ENCODE measurements around the gene KIAA1217.

The KIAA1217 gene

GRCh38 chr10:24397662-24398061 lies 188.7 kb downstream of the KIAA1217 start:
- Histone ChIP-seq H3K9ac (ENCODE audit: low read length) (no peak overlapping the region), H3K4me3 (ENCODE audit: low read depth in 1 of 2, low read length in 2 of 2) (no peak overlapping the region), H3K4me1 (ENCODE audit: insufficient read depth, low read length) (no peaks in the 10 kb centered on the region), H3K27ac (ENCODE audit: low read depth, low read length) (no peak overlapping the region), H3K36me3 (ENCODE audit: insufficient read depth, low read length) (no peaks in the 10 kb centered on the region), H3K9me3 (ENCODE audit: low read length) (no peaks in the 10 kb centered on the region), H3K27me3 (ENCODE audit: control insufficient read depth in 1 of 2, insufficient read depth in 2 of 2, low read length in 2 of 2) (no peaks in the 10 kb centered on the region)

- Histone ChIP-seq H3K9ac (ENCODE audit: low read length) (no peak overlapping the region), H3K4me1 (ENCODE audit: insufficient read depth, low read length) (no peaks in the 10 kb centered on the region), H3K27ac (ENCODE audit: low read depth, low read length) (no peak overlapping the region), H3K9me3 (ENCODE audit: low read length) (no peaks in the 10 kb centered on the region), H3K27me3 (ENCODE audit: control insufficient read depth in 1 of 2, insufficient read depth in 2 of 2, low read length in 2 of 2) (no peaks in the 10 kb centered on the region), H3K4me3 (ENCODE audit: low read depth in 1 of 2, low read length in 2 of 2) (no peak overlapping the region), H3K36me3 (ENCODE audit: insufficient read depth, low read length) (no peaks in the 10 kb centered on the region)
These were observed 195.6 kb downstream of the KIAA1217 start for GRCh38 chr10:24404567-24404966.

DNA sequence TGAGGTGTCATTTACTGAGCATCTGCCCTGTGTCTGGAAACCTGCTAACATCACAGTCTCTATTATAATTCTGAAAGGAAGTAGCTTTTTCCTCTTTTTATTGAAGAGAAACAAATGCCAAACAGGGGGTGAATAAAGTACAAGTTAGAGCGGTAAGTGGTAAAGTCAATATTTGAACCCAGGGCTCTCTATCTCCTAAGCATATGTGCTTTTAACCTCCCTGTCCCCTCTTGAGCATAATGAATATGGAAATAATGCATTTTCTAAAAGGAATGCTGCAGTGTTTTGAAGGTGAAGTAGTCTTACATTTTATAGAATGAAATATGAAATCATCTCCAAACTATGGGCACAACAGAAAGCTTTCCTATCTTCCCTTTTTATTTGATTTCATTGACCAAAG lies 196.7 kb downstream of the KIAA1217 start:
- no peaks in the 10 kb centered on the region for H3K4me1 ChIP-seq (ENCODE audit: insufficient read depth, low read length)
- no peaks in the 10 kb centered on the region for H3K36me3 ChIP-seq (ENCODE audit: insufficient read depth, low read length)
- no peaks in the 10 kb centered on the region for H3K27me3 ChIP-seq (ENCODE audit: control insufficient read depth in 1 of 2, insufficient read depth in 2 of 2, low read length in 2 of 2)
- H3K9ac ChIP-seq (ENCODE audit: low read length), result no peak overlapping the region
- no peak overlapping the region for H3K27ac ChIP-seq (ENCODE audit: low read depth, low read length)
- no peaks in the 10 kb centered on the region for H3K9me3 ChIP-seq (ENCODE audit: low read length)
- no peak overlapping the region for H3K4me3 ChIP-seq (ENCODE audit: low read depth in 1 of 2, low read length in 2 of 2)

GRCh38 chr10:24406809-24407483 lies 198.0 kb downstream of the KIAA1217 start:
- Histone ChIP-seq H3K4me1 (ENCODE audit: insufficient read depth, low read length) (no peaks in the 10 kb centered on the region), H3K27ac (ENCODE audit: low read depth, low read length) (no peak overlapping the region), H3K9me3 (ENCODE audit: low read length) (no peaks in the 10 kb centered on the region), H3K9ac (ENCODE audit: low read length) (no peak overlapping the region), H3K36me3 (ENCODE audit: insufficient read depth, low read length) (no peaks in the 10 kb centered on the region), H3K4me3 (ENCODE audit: low read depth in 1 of 2, low read length in 2 of 2) (no peak overlapping the region), H3K27me3 (ENCODE audit: control insufficient read depth in 1 of 2, insufficient read depth in 2 of 2, low read length in 2 of 2) (no peaks in the 10 kb centered on the region)

- no peaks in the 10 kb centered on the region for H3K4me1 ChIP-seq (ENCODE audit: insufficient read depth, low read length)
These were observed 199.0 kb downstream of the KIAA1217 start for GRCh38 chr10:24407928-24408327.

DNA sequence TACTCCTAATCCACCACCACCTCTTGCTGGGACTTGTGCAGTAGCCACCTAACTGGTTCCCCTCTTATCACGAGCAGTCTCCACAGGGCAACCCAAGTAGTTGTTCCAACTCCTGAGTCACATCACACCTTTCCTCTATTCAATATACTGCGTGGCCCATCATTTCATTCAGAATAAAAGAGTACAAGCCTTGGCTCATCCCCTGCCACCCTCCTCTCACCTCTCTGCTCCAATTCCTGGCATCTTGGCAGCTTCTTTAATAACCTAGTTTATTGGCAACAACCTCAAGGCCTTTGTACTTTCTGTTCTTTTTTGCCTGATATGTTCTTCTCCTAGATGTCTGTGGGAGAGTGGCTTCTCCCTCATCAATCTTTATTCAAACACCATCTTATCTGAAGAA lies 199.4 kb downstream of the KIAA1217 start:
- Histone ChIP-seq H3K9me3 (ENCODE audit: low read length) (no peaks in the 10 kb centered on the region), H3K4me3 (ENCODE audit: low read depth in 1 of 2, low read length in 2 of 2) (no peak overlapping the region), H3K27me3 (ENCODE audit: control insufficient read depth in 1 of 2, insufficient read depth in 2 of 2, low read length in 2 of 2) (no peaks in the 10 kb centered on the region), H3K9ac (ENCODE audit: low read length) (no peak overlapping the region), H3K36me3 (ENCODE audit: insufficient read depth, low read length) (no peaks in the 10 kb centered on the region), H3K4me1 (ENCODE audit: insufficient read depth, low read length) (no peaks in the 10 kb centered on the region), H3K27ac (ENCODE audit: low read depth, low read length) (no peak overlapping the region)

More at GRCh38 chr10:24407928-24408327, 199.0 kb downstream of the KIAA1217 start:
- H3K27ac ChIP-seq (ENCODE audit: low read depth, low read length), result no peak overlapping the region
- no peak overlapping the region for H3K4me3 ChIP-seq (ENCODE audit: low read depth in 1 of 2, low read length in 2 of 2)
- H3K27me3 ChIP-seq (ENCODE audit: control insufficient read depth in 1 of 2, insufficient read depth in 2 of 2, low read length in 2 of 2), result no peaks in the 10 kb centered on the region
- no peak overlapping the region for H3K9ac ChIP-seq (ENCODE audit: low read length)
- no peaks in the 10 kb centered on the region for H3K36me3 ChIP-seq (ENCODE audit: insufficient read depth, low read length)
- no peaks in the 10 kb centered on the region for H3K9me3 ChIP-seq (ENCODE audit: low read length)

DNA sequence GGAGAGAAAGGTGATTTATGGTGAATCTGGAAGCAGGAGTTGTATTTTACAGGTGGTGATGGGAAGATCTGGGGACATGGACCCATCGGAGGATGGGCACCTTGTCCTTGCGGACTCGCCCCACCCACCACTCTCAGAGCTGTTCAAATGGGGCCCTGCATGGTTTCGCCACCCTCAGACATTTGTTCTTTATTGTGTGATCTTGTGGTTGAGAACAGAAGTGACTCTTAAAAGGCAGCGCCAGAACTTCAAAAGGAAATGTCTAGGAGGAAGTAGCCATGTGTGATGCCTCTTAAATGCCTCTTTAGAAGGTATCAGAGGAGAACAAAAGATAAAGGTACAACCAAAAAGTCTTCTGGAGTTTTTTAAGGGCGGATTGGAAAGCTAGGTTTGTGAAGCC lies 205.7 kb downstream of the KIAA1217 start:
- Histone ChIP-seq H3K9me3 (ENCODE audit: low read length) (no peaks in the 10 kb centered on the region), H3K4me1 (ENCODE audit: insufficient read depth, low read length) (no peaks in the 10 kb centered on the region), H3K9ac (ENCODE audit: low read length) (no peak overlapping the region), H3K27me3 (ENCODE audit: control insufficient read depth in 1 of 2, insufficient read depth in 2 of 2, low read length in 2 of 2) (no peaks in the 10 kb centered on the region), H3K4me3 (ENCODE audit: low read depth in 1 of 2, low read length in 2 of 2) (no peak overlapping the region), H3K27ac (ENCODE audit: low read depth, low read length) (no peak overlapping the region), H3K36me3 (ENCODE audit: insufficient read depth, low read length) (no peaks in the 10 kb centered on the region)

DNA sequence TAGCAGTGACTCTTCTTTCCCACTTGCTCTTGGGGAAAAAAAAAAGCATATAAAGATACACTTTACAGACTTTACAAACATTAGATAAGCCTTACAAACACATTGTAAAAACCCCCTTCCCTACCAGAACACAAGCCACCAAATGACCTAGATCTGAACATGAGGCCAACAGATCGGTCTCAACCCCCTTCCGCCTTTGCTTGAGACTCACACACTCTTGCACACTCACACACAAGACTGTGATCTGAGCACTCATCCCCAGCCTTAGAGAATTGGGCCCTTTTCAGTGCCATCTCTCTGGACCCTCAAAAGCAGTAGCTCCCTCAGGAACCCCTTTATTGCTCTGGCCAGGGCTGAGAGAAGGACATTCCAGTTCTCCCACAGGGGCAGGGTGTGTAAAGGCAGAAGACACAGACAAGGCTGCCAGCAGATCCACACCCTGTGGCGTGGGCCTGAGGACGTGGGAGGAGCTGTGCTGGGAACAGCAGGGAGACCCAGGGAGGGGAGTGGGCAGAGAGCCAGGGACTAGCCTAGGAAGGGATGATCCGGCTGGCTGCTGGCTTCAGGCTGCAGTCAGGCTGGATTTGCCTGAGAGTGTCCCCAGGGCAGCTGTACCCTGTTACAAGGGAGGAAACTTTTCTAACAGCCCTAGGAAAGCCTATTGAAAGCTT lies 206.7 kb downstream of the KIAA1217 start:
- H3K4me3 ChIP-seq (ENCODE audit: low read depth in 1 of 2, low read length in 2 of 2), result no peak overlapping the region
- no peaks in the 10 kb centered on the region for H3K27me3 ChIP-seq (ENCODE audit: control insufficient read depth in 1 of 2, insufficient read depth in 2 of 2, low read length in 2 of 2)
- peak overlapping the region; percentile 22 for H3K27ac ChIP-seq (ENCODE audit: low read depth, low read length)
- H3K4me1 ChIP-seq (ENCODE audit: insufficient read depth, low read length), result no peaks in the 10 kb centered on the region
- no peaks in the 10 kb centered on the region for H3K36me3 ChIP-seq (ENCODE audit: insufficient read depth, low read length)
- no peak overlapping the region for H3K9ac ChIP-seq (ENCODE audit: low read length)
- H3K9me3 ChIP-seq (ENCODE audit: low read length), result no peaks in the 10 kb centered on the region

GRCh38 chr10:24416248-24416647 lies 207.3 kb downstream of the KIAA1217 start:
- H3K9me3 ChIP-seq (ENCODE audit: low read length), result no peaks in the 10 kb centered on the region
- no peak overlapping the region for H3K4me3 ChIP-seq (ENCODE audit: low read depth in 1 of 2, low read length in 2 of 2)
- no peaks in the 10 kb centered on the region for H3K4me1 ChIP-seq (ENCODE audit: insufficient read depth, low read length)
- no peak overlapping the region for H3K27ac ChIP-seq (ENCODE audit: low read depth, low read length)
- no peak overlapping the region for H3K9ac ChIP-seq (ENCODE audit: low read length)
- H3K27me3 ChIP-seq (ENCODE audit: control insufficient read depth in 1 of 2, insufficient read depth in 2 of 2, low read length in 2 of 2), result no peaks in the 10 kb centered on the region
- no peaks in the 10 kb centered on the region for H3K36me3 ChIP-seq (ENCODE audit: insufficient read depth, low read length)

- Histone ChIP-seq H3K4me1 (ENCODE audit: insufficient read depth, low read length) (no peaks in the 10 kb centered on the region), H3K27ac (ENCODE audit: low read depth, low read length) (no peak overlapping the region), H3K4me3 (ENCODE audit: low read depth in 1 of 2, low read length in 2 of 2) (no peak overlapping the region), H3K9ac (ENCODE audit: low read length) (no peak overlapping the region), H3K36me3 (ENCODE audit: insufficient read depth, low read length) (no peaks in the 10 kb centered on the region), H3K9me3 (ENCODE audit: low read length) (no peaks in the 10 kb centered on the region), H3K27me3 (ENCODE audit: control insufficient read depth in 1 of 2, insufficient read depth in 2 of 2, low read length in 2 of 2) (no peaks in the 10 kb centered on the region)
These were observed 208.1 kb downstream of the KIAA1217 start for GRCh38 chr10:24417053-24417452.

- H3K9ac ChIP-seq (ENCODE audit: low read length), result no peak overlapping the region
- H3K9me3 ChIP-seq (ENCODE audit: low read length), result no peaks in the 10 kb centered on the region
- H3K36me3 ChIP-seq (ENCODE audit: insufficient read depth, low read length), result no peaks in the 10 kb centered on the region
- H3K27ac ChIP-seq (ENCODE audit: low read depth, low read length), result no peak overlapping the region
- H3K27me3 ChIP-seq (ENCODE audit: control insufficient read depth in 1 of 2, insufficient read depth in 2 of 2, low read length in 2 of 2), result no peaks in the 10 kb centered on the region
- no peaks in the 10 kb centered on the region for H3K4me1 ChIP-seq (ENCODE audit: insufficient read depth, low read length)
- no peak overlapping the region for H3K4me3 ChIP-seq (ENCODE audit: low read depth in 1 of 2, low read length in 2 of 2)
These were observed 209.6 kb downstream of the KIAA1217 start for GRCh38 chr10:24418532-24418931.

- no peaks in the 10 kb centered on the region for H3K9me3 ChIP-seq (ENCODE audit: low read length)
- no peak overlapping the region for H3K4me3 ChIP-seq (ENCODE audit: low read depth in 1 of 2, low read length in 2 of 2)
- no peaks in the 10 kb centered on the region for H3K27me3 ChIP-seq (ENCODE audit: control insufficient read depth in 1 of 2, insufficient read depth in 2 of 2, low read length in 2 of 2)
- H3K36me3 ChIP-seq (ENCODE audit: insufficient read depth, low read length), result no peaks in the 10 kb centered on the region
- H3K27ac ChIP-seq (ENCODE audit: low read depth, low read length), result no peak overlapping the region
- H3K4me1 ChIP-seq (ENCODE audit: insufficient read depth, low read length), result no peaks in the 10 kb centered on the region
- no peak overlapping the region for H3K9ac ChIP-seq (ENCODE audit: low read length)
These were observed 210.1 kb downstream of the KIAA1217 start for GRCh38 chr10:24419066-24419465.

All from muscle layer of colon (tissue), 2 donors.